Measurements from ENCODE around the gene CDC27.

GRCh38 chr17:47179141-47179540 is 10.0 kb downstream of the CDC27 start:
- TF ChIP-seq, protein P1, sequence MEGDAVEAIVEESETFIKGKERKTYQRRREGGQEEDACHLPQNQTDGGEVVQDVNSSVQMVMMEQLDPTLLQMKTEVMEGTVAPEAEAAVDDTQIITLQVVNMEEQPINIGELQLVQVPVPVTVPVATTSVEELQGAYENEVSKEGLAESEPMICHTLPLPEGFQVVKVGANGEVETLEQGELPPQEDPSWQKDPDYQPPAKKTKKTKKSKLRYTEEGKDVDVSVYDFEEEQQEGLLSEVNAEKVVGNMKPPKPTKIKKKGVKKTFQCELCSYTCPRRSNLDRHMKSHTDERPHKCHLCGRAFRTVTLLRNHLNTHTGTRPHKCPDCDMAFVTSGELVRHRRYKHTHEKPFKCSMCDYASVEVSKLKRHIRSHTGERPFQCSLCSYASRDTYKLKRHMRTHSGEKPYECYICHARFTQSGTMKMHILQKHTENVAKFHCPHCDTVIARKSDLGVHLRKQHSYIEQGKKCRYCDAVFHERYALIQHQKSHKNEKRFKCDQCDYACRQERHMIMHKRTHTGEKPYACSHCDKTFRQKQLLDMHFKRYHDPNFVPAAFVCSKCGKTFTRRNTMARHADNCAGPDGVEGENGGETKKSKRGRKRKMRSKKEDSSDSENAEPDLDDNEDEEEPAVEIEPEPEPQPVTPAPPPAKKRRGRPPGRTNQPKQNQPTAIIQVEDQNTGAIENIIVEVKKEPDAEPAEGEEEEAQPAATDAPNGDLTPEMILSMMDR (IDR thresholded peaks at IDR 0.05) = no peak
- no peak for TF ChIP-seq POLR2AphosphoS5 (IDR thresholded peaks at IDR 0.05)

Measured in breast epithelium (tissue), 3 donors.